ENCODE results near the gene TSSK2.

The TSSK2 gene

GRCh38 chr22:19178657-19179496 is 47.8 kb downstream of the TSSK2 start, which contains the start of gene SLC25A1:
Gene SLC25A1, minus strand, starts transcription at chr22:19178736. Its CDS starts 63 bp downstream, at chr22:19178673.
- Histone ChIP-seq H3K27ac (peak within 1 kb of the TSS; percentile 97), H3K4me2 (peak within 1 kb of the TSS; percentile 99), H3K9me3 (no peaks in the 10 kb centered on the region), H3K9ac (peak within 1 kb of the TSS; percentile 98), H3K27me3 (no peaks in the 10 kb centered on the region), H3K36me3 (peaks cover 16% of the 10 kb centered on the region), H3K4me1 (peaks cover 66% of the 10 kb centered on the region), H3K4me3 (peak within 1 kb of the TSS; percentile 97), H4K20me1 (peaks cover 65% of the 10 kb centered on the region)
- no peak for TF ChIP-seq Cebpa-rat (IDR thresholded peaks at IDR 0.05)

DNA sequence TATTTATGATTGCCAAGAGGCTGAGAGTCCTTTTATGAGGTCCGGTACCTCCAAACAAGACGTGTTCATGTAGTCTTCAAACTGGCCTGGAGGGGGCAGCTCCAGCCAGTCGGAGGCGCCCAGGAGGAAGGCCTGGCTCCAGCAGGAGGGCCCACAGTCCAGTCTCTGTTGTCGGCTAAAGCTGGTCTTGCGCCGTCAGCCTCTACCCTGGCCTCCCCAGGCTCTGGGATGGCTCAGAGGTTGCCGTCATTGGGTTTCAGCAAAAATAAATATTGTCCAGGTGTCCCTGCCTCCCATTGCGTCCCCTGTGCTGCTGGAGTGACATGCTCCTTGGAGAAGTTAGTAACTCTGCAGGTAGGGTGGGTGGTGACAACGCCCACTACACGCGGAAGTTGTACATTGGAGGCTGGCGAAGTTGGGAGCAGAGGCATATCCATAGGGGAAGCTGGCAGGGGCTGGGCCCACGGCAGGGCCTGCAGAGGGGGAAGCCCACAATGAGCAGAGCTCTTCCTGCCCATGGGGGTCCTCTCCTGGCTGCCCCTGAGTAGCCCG is 48.5 kb downstream of the TSSK2 start:
- peak overlapping the region; percentile 97 for H3K4me3 ChIP-seq
- H3K9ac ChIP-seq: peak overlapping the region; percentile 98
- peaks cover 59% of the 10 kb centered on the region for H4K20me1 ChIP-seq
- H3K9me3 ChIP-seq: no peaks in the 10 kb centered on the region
- no peaks in the 10 kb centered on the region for H3K27me3 ChIP-seq
- H3K4me2 ChIP-seq: peak overlapping the region; percentile 99
- H3K27ac ChIP-seq: peak overlapping the region; percentile 97
- TF ChIP-seq Cebpa-rat (IDR thresholded peaks at IDR 0.05): no peak
- H3K36me3 ChIP-seq: peaks cover 16% of the 10 kb centered on the region
- peaks cover 59% of the 10 kb centered on the region for H3K4me1 ChIP-seq

- peaks cover 52% of the 10 kb centered on the region for H3K4me1 ChIP-seq
- TF ChIP-seq Cebpa-rat (IDR thresholded peaks at IDR 0.05): no peak
- no peaks in the 10 kb centered on the region for H3K9me3 ChIP-seq
- peaks cover 52% of the 10 kb centered on the region for H4K20me1 ChIP-seq
- H3K27ac ChIP-seq: no peak overlapping the region
- H3K4me2 ChIP-seq: no peak overlapping the region
- no peak overlapping the region for H3K9ac ChIP-seq
- no peaks in the 10 kb centered on the region for H3K27me3 ChIP-seq
- no peak overlapping the region for H3K4me3 ChIP-seq
- H3K36me3 ChIP-seq: peaks cover 11% of the 10 kb centered on the region
These were observed 49.1 kb downstream of the TSSK2 start for GRCh38 chr22:19180234-19180633.

GRCh38 chr22:19180740-19181410 is 49.8 kb downstream of the TSSK2 start:
- no peak overlapping the region for H3K4me2 ChIP-seq
- H3K27ac ChIP-seq: no peak overlapping the region
- no peak for TF ChIP-seq Cebpa-rat (IDR thresholded peaks at IDR 0.05)
- no peak overlapping the region for H3K9ac ChIP-seq
- no peak overlapping the region for H3K4me3 ChIP-seq
- H3K36me3 ChIP-seq: peaks cover 5% of the 10 kb centered on the region
- no peaks in the 10 kb centered on the region for H3K9me3 ChIP-seq
- H4K20me1 ChIP-seq: peaks cover 46% of the 10 kb centered on the region
- H3K27me3 ChIP-seq: no peaks in the 10 kb centered on the region
- peaks cover 46% of the 10 kb centered on the region for H3K4me1 ChIP-seq

GRCh38 chr22:19181786-19182471 is 50.8 kb downstream of the TSSK2 start:
- Histone ChIP-seq H3K36me3 (no peaks in the 10 kb centered on the region), H3K9me3 (no peaks in the 10 kb centered on the region), H4K20me1 (peaks cover 37% of the 10 kb centered on the region), H3K9ac (no peak overlapping the region; the same call in 1 of the 2 replicates), H3K4me3 (no peak overlapping the region), H3K4me2 (peak overlapping the region; percentile 61), H3K4me1 (peaks cover 35% of the 10 kb centered on the region), H3K27ac (no peak overlapping the region), H3K27me3 (no peaks in the 10 kb centered on the region)
- TF ChIP-seq Cebpa-rat (IDR thresholded peaks at IDR 0.05): no peak

Measured in BLaER1 (cell line).